Neural crest cell (in vitro differentiated cells): ENCODE measurements around the gene SPECC1. TPM values are rescaled to one million over a fixed set of nuclear protein-coding genes. Genes with fewer than 3 reads are reported as not detected.

ENCODE experiments used
- DNase-seq: peaks from one replicate; pipeline ENCODE4 v3.0.0; 2021; ENCODE audit warnings: low read depth, mixed read lengths, low spot score
- H3K27ac Mint-ChIP-seq: one replicate; pipeline ENCODE4 v1.8.0; 2021; ENCODE audit warnings: mild to moderate bottlenecking, mixed read lengths; ENCODE audit not compliant: unreplicated experiment
- H3K27me3 Mint-ChIP-seq: 2 replicates; pipeline ENCODE4 v1.8.0; 2021; ENCODE audit warnings: low read depth, mild to moderate bottlenecking, mixed read lengths
- H3K36me3 Mint-ChIP-seq: 2 replicates; pipeline ENCODE4 v1.8.0; 2021; ENCODE audit warnings: low read depth, mild to moderate bottlenecking, mixed read lengths
- H3K4me1 Mint-ChIP-seq: 2 replicates; pipeline ENCODE4 v1.8.0; 2021; ENCODE audit warnings: mixed read lengths
- H3K4me3 Mint-ChIP-seq: one replicate; pipeline ENCODE4 v1.8.0; 2021; ENCODE audit warnings: mild to moderate bottlenecking, mixed read lengths
- H3K9me3 Mint-ChIP-seq: 2 replicates; pipeline ENCODE4 v1.8.0; 2021; ENCODE audit warnings: mixed read lengths
- CTCF ChIP-seq: fragments of 200-600 bp; sonication (generic); conservative IDR thresholded peaks from 2 replicates; pipeline ENCODE4 v1.5.0; 2021; ENCODE audit warnings: antibody characterized with exemption, mild to moderate bottlenecking
- total RNA-seq: library from RNA; stranded (reverse); gene quantifications from 2 replicates; pipeline ENCODE4 v1.2.1, GENCODE V29; 2021

The SPECC1 gene
- total RNA-seq, 1 donor from 2014 or later = 71.0 TPM

- Mint-ChIP-seq H3K27ac (no peak overlapping the region), H3K9me3 (no peaks in the 10 kb centered on the region), H3K4me3 (no peak overlapping the region), H3K4me1 (peaks cover 7% of the 10 kb centered on the region), H3K27me3 (no peaks in the 10 kb centered on the region), H3K36me3 (peaks cover 12% of the 10 kb centered on the region)
- TF ChIP-seq CTCF = no peak
- no peak for DNase-seq
These were observed 269.6 kb downstream of the SPECC1 start for GRCh38 chr17:20278805-20279204.

- DNase-seq = no peak
- TF ChIP-seq CTCF = no peak
These were observed 270.5 kb downstream of the SPECC1 start for GRCh38 chr17:20279631-20280030.

GRCh38 chr17:20280051-20280450 is 270.9 kb downstream of the SPECC1 start:
- Mint-ChIP-seq H3K27ac (no peak overlapping the region), H3K27me3 (no peaks in the 10 kb centered on the region), H3K4me3 (no peak overlapping the region), H3K4me1 (peaks cover 17% of the 10 kb centered on the region), H3K36me3 (peaks cover 12% of the 10 kb centered on the region), H3K9me3 (no peaks in the 10 kb centered on the region)
- TF ChIP-seq CTCF = no peak
- DNase-seq = no peak

More at GRCh38 chr17:20279631-20280030, 270.5 kb downstream of the SPECC1 start:
- Mint-ChIP-seq H3K36me3 (peaks cover 12% of the 10 kb centered on the region), H3K27ac (no peak overlapping the region), H3K27me3 (no peaks in the 10 kb centered on the region), H3K4me1 (peaks cover 13% of the 10 kb centered on the region), H3K9me3 (no peaks in the 10 kb centered on the region), H3K4me3 (no peak overlapping the region)

- H3K36me3 Mint-ChIP-seq = peaks cover 12% of the 10 kb centered on the region
- H3K9me3 Mint-ChIP-seq = no peaks in the 10 kb centered on the region
- H3K4me3 Mint-ChIP-seq = no peak overlapping the region
- peaks cover 24% of the 10 kb centered on the region for H3K4me1 Mint-ChIP-seq
- DNase-seq = no peak
- TF ChIP-seq CTCF = no peak
- H3K27me3 Mint-ChIP-seq = no peaks in the 10 kb centered on the region
- H3K27ac Mint-ChIP-seq = no peak overlapping the region
These were observed 271.7 kb downstream of the SPECC1 start for GRCh38 chr17:20280851-20281250.

- Mint-ChIP-seq H3K27ac (no peak overlapping the region), H3K4me3 (no peak overlapping the region), H3K27me3 (no peaks in the 10 kb centered on the region), H3K9me3 (no peaks in the 10 kb centered on the region), H3K36me3 (peaks cover 12% of the 10 kb centered on the region), H3K4me1 (peaks cover 32% of the 10 kb centered on the region)
- no peak for TF ChIP-seq CTCF
- DNase-seq = no peak
These were observed 272.7 kb downstream of the SPECC1 start for GRCh38 chr17:20281860-20282259.
